ENCODE data around the gene SMYD4.

SMYD4 gene

DNA sequence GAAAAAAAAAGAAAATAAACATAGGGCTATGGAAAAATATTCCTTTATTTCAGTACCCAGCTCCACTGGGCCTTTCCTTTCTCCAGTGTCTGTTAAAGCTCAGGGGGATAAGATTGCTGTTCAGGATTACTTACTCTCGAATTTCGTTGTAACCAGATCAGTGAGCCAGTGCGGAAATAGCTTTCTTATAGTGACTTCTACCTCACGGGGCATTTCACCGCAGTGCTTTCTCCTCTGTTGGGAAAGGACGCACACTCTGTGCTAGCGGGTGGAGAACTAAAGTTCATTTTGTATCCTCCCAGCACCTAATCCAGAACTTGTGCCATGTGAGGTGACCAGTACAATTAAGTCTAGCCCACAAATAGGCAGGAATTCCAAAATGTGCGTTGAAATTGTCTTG, 38.4 kb upstream of the SMYD4 start:
- no peak overlapping the region for H3K4me2 ChIP-seq
- no peaks in the 10 kb centered on the region for H3K79me2 ChIP-seq (ENCODE audit: insufficient read depth, low read depth)
- no peaks in the 10 kb centered on the region for H3K36me3 ChIP-seq (ENCODE audit: insufficient read depth)
- no peaks in the 10 kb centered on the region for H4K20me1 ChIP-seq (ENCODE audit: insufficient read depth)
- no peak overlapping the region for H3K4me3 ChIP-seq (IDR thresholded peaks at IDR 0.05; ENCODE audit: insufficient read depth, low read depth, low read length)
- no peak overlapping the region for H3K9ac ChIP-seq
- no peak overlapping the region for H3K27ac ChIP-seq
- no peak overlapping the region for H2AFZ ChIP-seq (ENCODE audit: low read depth)
- no peak for TF ChIP-seq CTCF (conservative IDR thresholded peaks at IDR 0.05; ENCODE audit: low read depth, low read length)
- peaks cover 45% of the 10 kb centered on the region for H3K4me1 ChIP-seq (ENCODE audit: low read depth, poor library complexity, severe bottlenecking)
- H3K27me3 ChIP-seq (ENCODE audit: insufficient read depth, low read depth) = no peaks in the 10 kb centered on the region

- Histone ChIP-seq H3K4me2 (no peak overlapping the region), H3K27ac (no peak overlapping the region), H2AFZ (ENCODE audit: low read depth) (no peak overlapping the region), H3K27me3 (ENCODE audit: insufficient read depth, low read depth) (no peaks in the 10 kb centered on the region), H3K79me2 (ENCODE audit: insufficient read depth, low read depth) (no peaks in the 10 kb centered on the region), H3K36me3 (ENCODE audit: insufficient read depth) (no peaks in the 10 kb centered on the region), H4K20me1 (ENCODE audit: insufficient read depth) (no peaks in the 10 kb centered on the region), H3K4me1 (ENCODE audit: low read depth, poor library complexity, severe bottlenecking) (peaks cover 37% of the 10 kb centered on the region), H3K9ac (no peak overlapping the region), H3K4me3 (IDR thresholded peaks at IDR 0.05; ENCODE audit: insufficient read depth, low read depth, low read length) (no peak overlapping the region)
- no peak for TF ChIP-seq CTCF (conservative IDR thresholded peaks at IDR 0.05; ENCODE audit: low read depth, low read length)
Measured at GRCh38 chr17:1867307-1867706, 37.6 kb upstream of the SMYD4 start.

DNA sequence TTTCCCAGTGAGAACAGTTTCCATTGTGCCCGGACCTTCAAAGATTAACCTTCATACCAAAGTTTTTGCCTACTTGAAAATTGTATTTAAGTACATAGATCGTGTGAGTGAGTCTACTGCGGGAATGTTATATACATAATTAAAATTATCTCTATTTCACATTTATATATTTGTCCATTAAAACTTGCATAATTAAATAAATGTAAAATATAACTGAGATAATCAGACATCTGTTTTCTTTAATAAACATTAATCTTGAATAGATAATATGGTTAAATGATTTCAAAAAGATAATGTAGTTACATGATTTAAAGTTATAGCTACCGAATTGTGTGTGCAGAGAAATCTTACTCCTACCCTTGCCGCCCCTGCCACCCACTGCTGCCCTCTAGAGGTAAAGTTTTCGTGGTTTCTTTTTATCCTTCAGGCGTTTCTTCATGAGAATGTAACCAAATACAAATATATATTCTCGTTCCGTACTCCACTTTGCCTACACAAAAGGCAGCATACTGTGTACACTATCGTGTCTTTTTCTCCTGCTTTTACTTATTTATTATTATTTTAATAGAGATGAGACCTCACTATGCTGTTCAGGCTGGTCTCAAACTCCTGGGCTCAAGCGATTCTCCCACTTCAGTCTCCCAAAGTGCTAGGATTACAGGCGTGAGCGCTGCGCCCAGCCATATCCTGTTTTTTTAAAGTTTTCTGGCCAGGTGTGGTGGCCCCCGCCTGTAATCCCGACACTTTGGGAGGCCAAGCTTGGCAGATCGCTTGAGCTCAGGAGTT, 35.7 kb upstream of the SMYD4 start:
- H3K9ac ChIP-seq = no peak overlapping the region
- H3K4me1 ChIP-seq (ENCODE audit: low read depth, poor library complexity, severe bottlenecking) = peaks cover 19% of the 10 kb centered on the region
- no peak overlapping the region for H3K4me3 ChIP-seq (IDR thresholded peaks at IDR 0.05; ENCODE audit: insufficient read depth, low read depth, low read length)
- no peaks in the 10 kb centered on the region for H3K79me2 ChIP-seq (ENCODE audit: insufficient read depth, low read depth)
- no peak; the same call in 1 of the 2 replicates for TF ChIP-seq CTCF (conservative IDR thresholded peaks at IDR 0.05; ENCODE audit: low read depth, low read length)
- no peaks in the 10 kb centered on the region for H3K27me3 ChIP-seq (ENCODE audit: insufficient read depth, low read depth)
- H3K27ac ChIP-seq = no peak overlapping the region
- H2AFZ ChIP-seq (ENCODE audit: low read depth) = no peak overlapping the region
- no peaks in the 10 kb centered on the region for H3K36me3 ChIP-seq (ENCODE audit: insufficient read depth)
- no peak overlapping the region for H3K4me2 ChIP-seq
- no peaks in the 10 kb centered on the region for H4K20me1 ChIP-seq (ENCODE audit: insufficient read depth)

- H4K20me1 ChIP-seq (ENCODE audit: insufficient read depth) = no peaks in the 10 kb centered on the region
- no peak overlapping the region for H3K4me3 ChIP-seq (IDR thresholded peaks at IDR 0.05; ENCODE audit: insufficient read depth, low read depth, low read length)
- H3K27me3 ChIP-seq (ENCODE audit: insufficient read depth, low read depth) = no peaks in the 10 kb centered on the region
- no peaks in the 10 kb centered on the region for H3K36me3 ChIP-seq (ENCODE audit: insufficient read depth)
- no peak overlapping the region for H3K4me2 ChIP-seq
- H3K4me1 ChIP-seq (ENCODE audit: low read depth, poor library complexity, severe bottlenecking) = no peaks in the 10 kb centered on the region
- no peak overlapping the region for H2AFZ ChIP-seq (ENCODE audit: low read depth)
- no peaks in the 10 kb centered on the region for H3K79me2 ChIP-seq (ENCODE audit: insufficient read depth, low read depth)
- H3K27ac ChIP-seq = no peak overlapping the region
- no peak for TF ChIP-seq CTCF (conservative IDR thresholded peaks at IDR 0.05; ENCODE audit: low read depth, low read length)
- no peak overlapping the region for H3K9ac ChIP-seq
Measured at GRCh38 chr17:1861391-1862010, 31.8 kb upstream of the SMYD4 start.

All from KMS-11 (cell line).